IMR-90 (cell line): Measurements from ENCODE around the gene OR13J1. TPM values are rescaled to one million over a fixed set of nuclear protein-coding genes. Genes with fewer than 3 reads are reported as not detected.

Experiments
- ATAC-seq: fragments of 200-7000 bp; cut with Tn5 transposase; 2 replicates; pipeline ENCODE4 v1.9.1; 2020; ENCODE audit warnings: low read depth, mild to moderate bottlenecking, moderate library complexity
- BruUV-seq: library from RNA; stranded (reverse); fragments of 400-500 nt; replicated peaks from 2 replicates; lab custom pipeline; 2021; lab: Mats Ljungman, UMichigan
- CTCF ChIA-PET: fragments of 300-600 bp; formaldehyde crosslinking; extraction: SDS; loops from one replicate; lab custom pipeline; 2021; ENCODE audit warnings: antibody characterized with exemption; lab: Yijun Ruan, JAX
- POLR2A ChIA-PET: fragments of 300-600 bp; sonication (Branson Sonifier 250); formaldehyde crosslinking; loops from one replicate; lab custom pipeline; 2022; ENCODE audit warnings: antibody characterized with exemption; ENCODE audit not compliant: unreplicated experiment; lab: Charles Lee
- DNase-seq: peaks from one replicate; pipeline ENCODE4 v3.0.0; 2013
- H2AFZ ChIP-seq: replicated peaks from 2 replicates; pipeline ENCODE3; 2013; ENCODE audit warnings: low read length, mild to moderate bottlenecking; ENCODE audit not compliant: poor library complexity
- H2AK5ac ChIP-seq: 2 replicates; pipeline ENCODE4 v1.6.1; 2013; ENCODE audit warnings: low read depth, low read length, inconsistent platforms
- H2AK9ac ChIP-seq: replicated peaks from 2 replicates; pipeline ENCODE3; 2013; ENCODE audit warnings: mild to moderate bottlenecking, low read depth, low read length, moderate library complexity; ENCODE audit not compliant: poor library complexity
- H2BK120ac ChIP-seq: 2 replicates; pipeline ENCODE4 v1.6.1; 2013; ENCODE audit warnings: low read depth, low read length, inconsistent platforms
- H2BK15ac ChIP-seq: 3 replicates; pipeline ENCODE4 v1.6.1; 2013; ENCODE audit warnings: low read depth, low read length, inconsistent platforms
- H2BK20ac ChIP-seq: 2 replicates; pipeline ENCODE4 v1.6.1; 2013; ENCODE audit warnings: low read depth, mild to moderate bottlenecking, inconsistent platforms, low read length, moderate library complexity
- H2BK5ac ChIP-seq: 2 replicates; pipeline ENCODE4 v1.6.1; 2013; ENCODE audit warnings: mild to moderate bottlenecking, low read depth, low read length, inconsistent platforms; ENCODE audit not compliant: poor library complexity, severe bottlenecking
- H3K14ac ChIP-seq: replicated peaks from 2 replicates; pipeline ENCODE4 v1.6.1; 2013; ENCODE audit warnings: low read depth, low read length, inconsistent platforms
- H3K18ac ChIP-seq: 2 replicates; pipeline ENCODE4 v1.6.1; 2013; ENCODE audit warnings: low read depth, low read length, control low read depth
- H3K23ac ChIP-seq: 2 replicates; pipeline ENCODE4 v1.6.1; 2013; ENCODE audit warnings: low read depth, low read length, inconsistent platforms
- H3K27ac ChIP-seq: 2 replicates; pipeline ENCODE4 v1.5.1; 2013; ENCODE audit warnings: mild to moderate bottlenecking, control low read depth, low read length; ENCODE audit not compliant: insufficient read depth
- H3K27me3 ChIP-seq: 2 replicates; pipeline ENCODE4 v1.6.1; 2013; ENCODE audit warnings: low read length; ENCODE audit not compliant: control insufficient read depth, insufficient read depth
- H3K36me3 ChIP-seq: 2 replicates; pipeline ENCODE4 v1.6.1; 2013; ENCODE audit warnings: low read length, mixed read lengths; ENCODE audit not compliant: control insufficient read depth, insufficient read depth
- H3K4ac ChIP-seq: 2 replicates; pipeline ENCODE4 v1.6.1; 2013; ENCODE audit warnings: low read depth, low read length, inconsistent platforms
- H3K4me1 ChIP-seq: 2 replicates; pipeline ENCODE4 v1.6.1; 2013; ENCODE audit warnings: low read length, mixed read lengths; ENCODE audit not compliant: control insufficient read depth, insufficient read depth
- H3K4me2 ChIP-seq: 2 replicates; pipeline ENCODE4 v1.6.1; 2013; ENCODE audit warnings: low read depth, mild to moderate bottlenecking, control low read depth, low read length, moderate library complexity
- H3K4me3 ChIP-seq: 2 replicates; pipeline ENCODE4 v1.5.1; 2013; ENCODE audit warnings: low read depth, mild to moderate bottlenecking, control low read depth, low read length, moderate library complexity; ENCODE audit not compliant: insufficient read depth
- H3K56ac ChIP-seq: 2 replicates; pipeline ENCODE4 v1.6.1; 2013; ENCODE audit warnings: low read length, inconsistent platforms; ENCODE audit not compliant: insufficient read depth; ENCODE audit errors: extremely low read depth
- H3K79me1 ChIP-seq, 2 experiments: 2 replicates each; pipeline ENCODE4 v1.6.1; 2013; ENCODE audit warnings: low read length in 2 of 2, inconsistent platforms in 1 of 2, low read depth in 1 of 2
- H3K9ac ChIP-seq: 2 replicates; pipeline ENCODE4 v1.6.1; 2013; ENCODE audit warnings: low read depth, low read length, control low read depth
- H3K9me1 ChIP-seq: 2 replicates; pipeline ENCODE4 v1.6.1; 2013; ENCODE audit warnings: low read length, inconsistent platforms; ENCODE audit not compliant: insufficient read depth
- H3K9me3 ChIP-seq: 2 replicates; pipeline ENCODE4 v1.6.1; 2013; ENCODE audit warnings: low read length; ENCODE audit not compliant: control insufficient read depth, insufficient read depth
- H4K20me1 ChIP-seq: 2 replicates; pipeline ENCODE4 v1.6.1; 2013; ENCODE audit warnings: low read length, inconsistent platforms; ENCODE audit not compliant: insufficient read depth
- H4K5ac ChIP-seq: 2 replicates; pipeline ENCODE4 v1.6.1; 2013; ENCODE audit warnings: mild to moderate bottlenecking, low read depth, low read length, control low read depth
- H4K8ac ChIP-seq, 2 experiments: 2 replicates each; pipeline ENCODE4 v1.6.1; 2013; ENCODE audit warnings: low read depth in 2 of 2, low read length in 2 of 2, control low read depth in 1 of 2, inconsistent platforms in 1 of 2
- H4K91ac ChIP-seq: 2 replicates; pipeline ENCODE4 v1.6.1; 2013; ENCODE audit warnings: low read depth, low read length, inconsistent platforms; ENCODE audit not compliant: insufficient read depth
- BHLHE40 ChIP-seq: fragments of 150-350 bp; IDR thresholded peaks from 2 replicates; pipeline ENCODE4 v1.6.1; 2016; ENCODE audit warnings: mild to moderate bottlenecking, low read depth, low read length
- CEBPB ChIP-seq: IDR thresholded peaks from 2 replicates; pipeline ENCODE4 v1.6.1; 2012; ENCODE audit warnings: low read depth, low read length, improper control_type of control experiment
- CHD1 ChIP-seq: IDR thresholded peaks from 2 replicates; pipeline ENCODE4 v1.6.1; 2012; ENCODE audit warnings: low read depth, low read length, improper control_type of control experiment
- CTCF ChIP-seq: conservative IDR thresholded peaks from 2 replicates; pipeline ENCODE4 v1.5.1; 2012; ENCODE audit warnings: mild to moderate bottlenecking, low read depth, low read length, improper control_type of control experiment
- ELK1 ChIP-seq: fragments of 150-350 bp; IDR thresholded peaks from 2 replicates; pipeline ENCODE4 v1.6.1; 2016; ENCODE audit warnings: low read depth, mild to moderate bottlenecking, low read length, moderate library complexity, borderline replicate concordance
- FOS ChIP-seq: fragments of 150-350 bp; IDR thresholded peaks from 2 replicates; pipeline ENCODE4 v1.6.1; 2016; ENCODE audit warnings: low read depth, low read length
- MAFK ChIP-seq: IDR thresholded peaks from 2 replicates; pipeline ENCODE4 v1.6.1; 2012; ENCODE audit warnings: low read depth, low read length, improper control_type of control experiment
- MAZ ChIP-seq: IDR thresholded peaks from 2 replicates; pipeline ENCODE4 v1.6.1; 2012; ENCODE audit warnings: low read depth, mild to moderate bottlenecking, low read length, improper control_type of control experiment, moderate library complexity, borderline replicate concordance
- MXI1 ChIP-seq: IDR thresholded peaks from 2 replicates; pipeline ENCODE4 v1.6.1; 2012; ENCODE audit warnings: low read depth, mild to moderate bottlenecking, low read length, moderate library complexity, borderline replicate concordance
- NFE2L2 ChIP-seq: fragments of 150-350 bp; IDR thresholded peaks from 2 replicates; pipeline ENCODE4 v1.6.1; 2016; ENCODE audit warnings: low read depth, mild to moderate bottlenecking, low read length
- POLR2A ChIP-seq: IDR thresholded peaks from 2 replicates; pipeline ENCODE4 v1.6.1; 2012; ENCODE audit warnings: mild to moderate bottlenecking, low read depth, low read length
- RAD21 ChIP-seq: IDR thresholded peaks from 2 replicates; pipeline ENCODE4 v1.6.1; 2012; ENCODE audit warnings: low read length, improper control_type of control experiment
- RCOR1 ChIP-seq: IDR thresholded peaks from 2 replicates; pipeline ENCODE4 v1.6.1; 2012; ENCODE audit warnings: mild to moderate bottlenecking, low read length, improper control_type of control experiment; ENCODE audit not compliant: insufficient replicate concordance
- RFX5 ChIP-seq: IDR thresholded peaks from 2 replicates; pipeline ENCODE4 v1.8.0; 2012; ENCODE audit warnings: low read depth, mild to moderate bottlenecking, low read length, moderate library complexity
- SMC3 ChIP-seq: fragments of 150-350 bp; IDR thresholded peaks from 2 replicates; pipeline ENCODE4 v1.6.1; 2016; ENCODE audit warnings: low read depth, mild to moderate bottlenecking, antibody characterized with exemption, low read length, moderate library complexity
- USF2 ChIP-seq: fragments of 150-350 bp; IDR thresholded peaks from 2 replicates; pipeline ENCODE4 v1.6.1; 2017; ENCODE audit warnings: mild to moderate bottlenecking, antibody characterized with exemption, low read length, low read depth
- WGBS, 2 experiments: methylation state at CpG; one replicate each; pipeline versions ENCODE4 v1.1.5 to v1.1.7; 2013; ENCODE audit warnings: missing lambda C conversion rate in 2 of 2; ENCODE audit not compliant: insufficient read length in 1 of 2; ENCODE audit errors: extremely low coverage in 2 of 2; 5-methylcytosine and 5-hydroxymethylcytosine counted together
- dilution Hi-C: fragments of 300-500 bp; cut with HindIII; formaldehyde crosslinking; loops from one replicate; pipeline ENCODE4 v1.14.3; 2018; ENCODE audit warnings: low sequenced_read_pairs; ENCODE audit not compliant: unreplicated experiment
- in situ Hi-C: fragments of 300-500 bp; cut with MboI; formaldehyde crosslinking; loops from 3 replicates; pipeline ENCODE4 v1.14.3; 2019; ENCODE audit warnings: low sequenced_read_pairs, inconsistent platforms, mixed read lengths
- intact Hi-C: fragments of 100-400 bp; cut with micrococcal nuclease; formaldehyde crosslinking; loops from 2 replicates; pipeline ENCODE4 v1.10.0; 2022
- polyA plus RNA-seq, 3 experiments: library from polyadenylated mRNA; depleted of rRNA; stranded (reverse); fragments of >200 nt; gene quantifications; 2 replicates each; pipeline ENCODE4 v1.2.3, GENCODE V29; 2012; ENCODE audit warnings: low replicate concordance in 1 of 3
- total RNA-seq: library from RNA; depleted of rRNA; stranded (reverse); fragments of >200 nt; gene quantifications from 2 replicates; pipeline ENCODE4 v1.2.3, GENCODE V29; 2012

Gene OR13J1
- total and polyA plus RNA-seq, 2 of the 4 experiments (the other 2 are of a cell fraction), result not detected

- no peak overlapping the region for H3K14ac ChIP-seq
- no peak overlapping the region for H4K91ac ChIP-seq
- H3K18ac ChIP-seq, result no peak overlapping the region
- H3K23ac ChIP-seq, result no peak overlapping the region
- peak overlapping the region; percentile 10; the same call in 1 of the 2 replicates for H2AK5ac ChIP-seq
- ChIA-PET POLR2A (no interaction called here), CTCF (no interaction called here)
- BruUV-seq, result no TSS peak
- no peak for DNase-seq
- no peak overlapping the region for H3K9ac ChIP-seq
- H2AFZ ChIP-seq, result no peak overlapping the region
- H3K27me3 ChIP-seq, result no peaks in the 10 kb centered on the region
- TF ChIP-seq RAD21, result no peak
- no peak for TF ChIP-seq CEBPB
- no peak for TF ChIP-seq NFE2L2
- TF ChIP-seq ELK1, result no peak
- TF ChIP-seq USF2, result no peak
- TF ChIP-seq POLR2A, result no peak
- TF ChIP-seq CTCF, result no peak
- TF ChIP-seq CHD1, result no peak
- no peak for TF ChIP-seq FOS
- no peak for TF ChIP-seq RCOR1
- TF ChIP-seq MAFK, result no peak
- TF ChIP-seq SMC3, result no peak
- no peak for TF ChIP-seq BHLHE40
- TF ChIP-seq MXI1, result no peak
- TF ChIP-seq MAZ, result no peak
- TF ChIP-seq RFX5, result no peak
- H2BK15ac ChIP-seq, result no peak overlapping the region
- no peaks in the 10 kb centered on the region for H3K36me3 ChIP-seq
- 100% methylated on average over 1 of the region's 4 CpGs; no CpG with 5 or more reads in 1 of the 2 experiments for WGBS, 2 experiments
- peaks cover 2 to 18% of the 10 kb centered on the region in 2 experiments; a peak in 3 of 4 replicates for H3K79me1 ChIP-seq
- intact Hi-C loops (no loop called here), in situ Hi-C loops (no loop called here), dilution Hi-C loops (no loop called here)
- no peak overlapping the region for H2BK20ac ChIP-seq
- no peak overlapping the region for H4K5ac ChIP-seq
- no peak overlapping the region for H3K4ac ChIP-seq
- no peak overlapping the region for H2AK9ac ChIP-seq
- H4K20me1 ChIP-seq, result no peaks in the 10 kb centered on the region
- no peaks in the 10 kb centered on the region for H3K9me3 ChIP-seq
- H3K4me3 ChIP-seq, result no peak overlapping the region
- peaks cover 17% of the 10 kb centered on the region for H3K9me1 ChIP-seq
- H2BK120ac ChIP-seq, result no peak overlapping the region
- no peak overlapping the region for H3K56ac ChIP-seq
- no peak for ATAC-seq
- H3K27ac ChIP-seq, result no peak overlapping the region
- H3K4me1 ChIP-seq, result peaks cover 8% of the 10 kb centered on the region
- H3K4me2 ChIP-seq, result no peak overlapping the region; the same call in 1 of the 2 replicates
- no peak overlapping the region for H4K8ac ChIP-seq
- H2BK5ac ChIP-seq, result no peak overlapping the region
Observed at GRCh38 chr9:35831040-35831439, 39.2 kb downstream of the OR13J1 start.
